Ishikawa (cell line): ENCODE measurements around the gene VGF.

Experiments
- CEBPB ChIP-seq: IDR thresholded peaks from 2 replicates; pipeline ENCODE4 v1.6.1; 2012
- CREB1 ChIP-seq: IDR thresholded peaks from 2 replicates; pipeline ENCODE4 v1.6.1; 2012; ENCODE audit warnings: low read depth
- EGR1 ChIP-seq: IDR thresholded peaks from 2 replicates; pipeline ENCODE4 v1.6.1; 2012
- EP300 ChIP-seq: IDR thresholded peaks from 2 replicates; pipeline ENCODE4 v1.6.1; 2012; ENCODE audit warnings: borderline replicate concordance
- FOXM1 ChIP-seq: IDR thresholded peaks from 2 replicates; pipeline ENCODE4 v1.6.1; 2012; ENCODE audit warnings: low read depth, borderline replicate concordance
- NFIC ChIP-seq: IDR thresholded peaks from 2 replicates; pipeline ENCODE4 v1.6.1; 2012
- RAD21 ChIP-seq: IDR thresholded peaks from 2 replicates; pipeline ENCODE4 v1.6.1; 2012; ENCODE audit warnings: low read depth
- TAF1 ChIP-seq: IDR thresholded peaks from 2 replicates; pipeline ENCODE4 v1.6.1; 2012; ENCODE audit warnings: low read depth, mild to moderate bottlenecking
- TCF12 ChIP-seq: IDR thresholded peaks from 2 replicates; pipeline ENCODE4 v1.6.1; 2012; ENCODE audit warnings: low read depth
- TEAD4 ChIP-seq: IDR thresholded peaks from 2 replicates; pipeline ENCODE4 v1.6.1; 2012
- USF1 ChIP-seq: IDR thresholded peaks from 2 replicates; pipeline ENCODE4 v1.6.1; 2012
- YY1 ChIP-seq: IDR thresholded peaks from 2 replicates; pipeline ENCODE4 v1.6.1; 2012; ENCODE audit warnings: low read depth
- ZBTB7A ChIP-seq: IDR thresholded peaks from 2 replicates; pipeline ENCODE4 v1.6.1; 2012; ENCODE audit warnings: low read depth
- TF ChIP-seq, protein P1 (sequence below): IDR thresholded peaks from 2 replicates; pipeline ENCODE4 v1.6.1; 2012; ENCODE audit warnings: low read depth, mild to moderate bottlenecking
- TF ChIP-seq, protein P2 (sequence below): IDR thresholded peaks from 2 replicates; pipeline ENCODE4 v1.6.1; 2012

Gene VGF

GRCh38 chr7:101138213-101138870, 27.0 kb downstream of the VGF start:
- TF ChIP-seq EP300 (peak; percentile 77; the same call in 1 of the 2 replicates), TCF12 (peak; percentile 85), RAD21 (peak; percentile 64), NFIC (0 out of 2 replicates have a peak, but pooled peaks have one; percentile 18), YY1 (no peak), CREB1 (peak; percentile 66), FOXM1 (0 out of 2 replicates have a peak, but pooled peaks have one; percentile 31), CEBPB (no peak), TAF1 (no peak), ZBTB7A (peak; percentile 100), EGR1 (no peak), TEAD4 (peak; percentile 37; the same call in 1 of the 2 replicates), USF1 (peak; percentile 92)
- TF ChIP-seq, protein P1, sequence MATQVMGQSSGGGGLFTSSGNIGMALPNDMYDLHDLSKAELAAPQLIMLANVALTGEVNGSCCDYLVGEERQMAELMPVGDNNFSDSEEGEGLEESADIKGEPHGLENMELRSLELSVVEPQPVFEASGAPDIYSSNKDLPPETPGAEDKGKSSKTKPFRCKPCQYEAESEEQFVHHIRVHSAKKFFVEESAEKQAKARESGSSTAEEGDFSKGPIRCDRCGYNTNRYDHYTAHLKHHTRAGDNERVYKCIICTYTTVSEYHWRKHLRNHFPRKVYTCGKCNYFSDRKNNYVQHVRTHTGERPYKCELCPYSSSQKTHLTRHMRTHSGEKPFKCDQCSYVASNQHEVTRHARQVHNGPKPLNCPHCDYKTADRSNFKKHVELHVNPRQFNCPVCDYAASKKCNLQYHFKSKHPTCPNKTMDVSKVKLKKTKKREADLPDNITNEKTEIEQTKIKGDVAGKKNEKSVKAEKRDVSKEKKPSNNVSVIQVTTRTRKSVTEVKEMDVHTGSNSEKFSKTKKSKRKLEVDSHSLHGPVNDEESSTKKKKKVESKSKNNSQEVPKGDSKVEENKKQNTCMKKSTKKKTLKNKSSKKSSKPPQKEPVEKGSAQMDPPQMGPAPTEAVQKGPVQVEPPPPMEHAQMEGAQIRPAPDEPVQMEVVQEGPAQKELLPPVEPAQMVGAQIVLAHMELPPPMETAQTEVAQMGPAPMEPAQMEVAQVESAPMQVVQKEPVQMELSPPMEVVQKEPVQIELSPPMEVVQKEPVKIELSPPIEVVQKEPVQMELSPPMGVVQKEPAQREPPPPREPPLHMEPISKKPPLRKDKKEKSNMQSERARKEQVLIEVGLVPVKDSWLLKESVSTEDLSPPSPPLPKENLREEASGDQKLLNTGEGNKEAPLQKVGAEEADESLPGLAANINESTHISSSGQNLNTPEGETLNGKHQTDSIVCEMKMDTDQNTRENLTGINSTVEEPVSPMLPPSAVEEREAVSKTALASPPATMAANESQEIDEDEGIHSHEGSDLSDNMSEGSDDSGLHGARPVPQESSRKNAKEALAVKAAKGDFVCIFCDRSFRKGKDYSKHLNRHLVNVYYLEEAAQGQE = no peak
- TF ChIP-seq, protein P2, sequence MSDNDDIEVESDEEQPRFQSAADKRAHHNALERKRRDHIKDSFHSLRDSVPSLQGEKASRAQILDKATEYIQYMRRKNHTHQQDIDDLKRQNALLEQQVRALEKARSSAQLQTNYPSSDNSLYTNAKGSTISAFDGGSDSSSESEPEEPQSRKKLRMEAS = peak; percentile 83

GRCh38 chr7:101137651-101138212, 27.6 kb downstream of the VGF start:
- TF ChIP-seq FOXM1 (no peak), CREB1 (no peak), YY1 (no peak), EP300 (no peak), USF1 (no peak), EGR1 (no peak), TCF12 (no peak), TAF1 (no peak), TEAD4 (no peak), NFIC (no peak), RAD21 (no peak)
- TF ChIP-seq, protein P2 = no peak

- TF ChIP-seq RAD21 (no peak), NFIC (no peak), EGR1 (no peak)
These were observed 30.9 kb downstream of the VGF start for GRCh38 chr7:101134399-101134980.

DNA sequence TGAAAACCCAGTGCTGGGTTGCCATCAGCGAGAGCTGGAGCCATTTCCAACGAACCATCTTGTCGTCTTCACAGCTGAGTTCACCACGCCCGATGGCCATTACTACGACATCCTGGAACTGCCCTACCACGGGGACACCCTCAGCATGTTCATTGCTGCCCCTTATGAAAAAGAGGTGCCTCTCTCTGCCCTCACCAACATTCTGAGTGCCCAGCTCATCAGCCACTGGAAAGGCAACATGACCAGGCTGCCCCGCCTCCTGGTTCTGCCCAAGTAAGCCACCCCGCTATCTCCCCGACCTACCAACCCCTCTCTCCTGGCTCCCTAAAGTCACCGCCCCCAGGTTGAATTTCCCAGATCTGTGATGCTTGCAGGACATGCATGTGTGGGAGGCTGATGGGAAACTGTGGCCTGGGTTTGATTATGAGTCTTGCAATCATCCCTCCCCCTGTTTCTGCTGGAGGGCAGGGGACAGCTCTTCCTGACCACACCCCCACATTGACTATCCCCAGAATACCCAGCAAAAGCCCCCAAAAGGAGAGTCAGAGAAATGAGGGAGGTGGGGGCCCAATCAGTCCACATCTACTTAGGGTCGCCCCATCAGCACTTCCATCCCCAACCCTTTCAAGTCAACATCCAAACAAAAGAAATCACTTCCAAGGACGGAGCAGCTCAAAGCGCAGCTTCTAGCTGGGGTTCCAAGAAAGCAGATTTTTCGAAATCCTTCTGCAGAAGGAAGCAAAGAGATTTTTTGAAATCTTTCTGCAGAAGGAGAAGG, 31.6 kb downstream of the VGF start:
- no peak for TF ChIP-seq ZBTB7A

GRCh38 chr7:101129603-101130117, 35.7 kb downstream of the VGF start:
- no peak for TF ChIP-seq FOXM1
- TF ChIP-seq NFIC = no peak
- TF ChIP-seq CEBPB = no peak
- TF ChIP-seq USF1 = no peak
- no peak for TF ChIP-seq TAF1
- no peak for TF ChIP-seq YY1
- TF ChIP-seq CREB1 = no peak
- TF ChIP-seq RAD21 = no peak
- no peak for TF ChIP-seq EP300
- no peak for TF ChIP-seq ZBTB7A
- no peak for TF ChIP-seq TEAD4
- TF ChIP-seq EGR1 = no peak
- no peak for TF ChIP-seq TCF12
- TF ChIP-seq, protein P1 = no peak
- TF ChIP-seq, protein P2 = no peak
